ENCODE measurements around the gene C2orf81. TPM values are rescaled to one million over a fixed set of nuclear protein-coding genes. Genes with fewer than 3 reads are reported as not detected.

The C2orf81 gene
- total RNA-seq, 2 donors from 2014 or later: 6.1 to 6.8 TPM

- no peak for TF ChIP-seq CTCF (IDR thresholded peaks at IDR 0.05)
- no peak for TF ChIP-seq POLR2AphosphoS5 (IDR thresholded peaks at IDR 0.05)
- Histone ChIP-seq H3K27ac (no peak overlapping the region), H3K4me1 (replicated peaks) (peaks cover 5% of the 10 kb centered on the region), H3K4me3 (peak overlapping the region; percentile 34 to 42), H3K27me3 (replicated peaks; ENCODE audit: insufficient read depth) (no peaks in the 10 kb centered on the region), H3K36me3 (no peaks in the 10 kb centered on the region), H3K9me3 (no peaks in the 10 kb centered on the region)
- WGBS: 56% methylated on average over 35 of the region's 35 CpGs
- intact Hi-C loops (cut with DNase I): no loop called here
- DNase-seq (ENCODE audit: low spot score): no peak
Measured at GRCh38 chr2:74415762-74416395, 5.5 kb downstream of the C2orf81 start.

- WGBS: 16% methylated on average over 24 of the region's 66 CpGs
- peaks cover 5% of the 10 kb centered on the region for H3K4me1 ChIP-seq (replicated peaks)
- peak overlapping the region; percentile 34 to 42 for H3K4me3 ChIP-seq
- H3K36me3 ChIP-seq: no peaks in the 10 kb centered on the region
- intact Hi-C loops (cut with DNase I): no loop called here
- no peaks in the 10 kb centered on the region for H3K9me3 ChIP-seq
- TF ChIP-seq CTCF (IDR thresholded peaks at IDR 0.05): peak in 3 of 4 experiments; percentile 27 to 55 (median 36)
- TF ChIP-seq POLR2AphosphoS5 (IDR thresholded peaks at IDR 0.05): no peak
- no peaks in the 10 kb centered on the region for H3K27me3 ChIP-seq (replicated peaks; ENCODE audit: insufficient read depth)
- H3K27ac ChIP-seq: peak overlapping the region in 1 of 2 donors; percentile 42
- peak; percentile 29 for DNase-seq (ENCODE audit: low spot score)
Measured at GRCh38 chr2:74414881-74415761, 6.3 kb downstream of the C2orf81 start.

GRCh38 chr2:74414441-74414840 is 7.0 kb downstream of the C2orf81 start:
- Histone ChIP-seq H3K36me3 (no peaks in the 10 kb centered on the region), H3K4me1 (replicated peaks) (peaks cover 5% of the 10 kb centered on the region), H3K27me3 (replicated peaks; ENCODE audit: insufficient read depth) (no peaks in the 10 kb centered on the region), H3K9me3 (no peaks in the 10 kb centered on the region), H3K27ac (peak overlapping the region in 1 of 2 donors; percentile 42), H3K4me3 (peak overlapping the region; percentile 34 to 42)
- intact Hi-C loops (cut with DNase I): no loop called here
- TF ChIP-seq POLR2A (IDR thresholded peaks at IDR 0.05) (no peak), CTCF (IDR thresholded peaks at IDR 0.05) (no peak), POLR2AphosphoS5 (IDR thresholded peaks at IDR 0.05) (no peak)
- no peak for DNase-seq (ENCODE audit: low spot score)
- WGBS: 29% methylated on average over 18 of the region's 19 CpGs

- 71% methylated on average over 7 of the region's 8 CpGs for WGBS
- DNase-seq (ENCODE audit: low spot score): no peak
- Histone ChIP-seq H3K4me1 (replicated peaks) (peaks cover 5% of the 10 kb centered on the region), H3K27ac (no peak overlapping the region), H3K27me3 (replicated peaks; ENCODE audit: insufficient read depth) (no peaks in the 10 kb centered on the region), H3K36me3 (no peaks in the 10 kb centered on the region), H3K9me3 (no peaks in the 10 kb centered on the region), H3K4me3 (no peak overlapping the region)
- intact Hi-C loops (cut with DNase I): no loop called here
- no peak for TF ChIP-seq CTCF (IDR thresholded peaks at IDR 0.05)
- TF ChIP-seq POLR2A (IDR thresholded peaks at IDR 0.05): no peak
- no peak for TF ChIP-seq POLR2AphosphoS5 (IDR thresholded peaks at IDR 0.05)
Measured at GRCh38 chr2:74413001-74413698, 8.3 kb downstream of the C2orf81 start.

All from prostate gland (tissue), 2 donors.